ENCODE measurements around the gene CD1B. TPM values are rescaled to one million over a fixed set of nuclear protein-coding genes. Genes with fewer than 3 reads are reported as not detected.

CD1B gene
- total and polyA plus RNA-seq, 12 donors: 0.04 to 0.76 (median 0.39) TPM; not detected in 9

GRCh38 chr1:158335213-158335532, 3.8 kb upstream of the CD1B start:
- Histone ChIP-seq H3K9me3 (peaks cover 0 to 13% (median 0%) of the 10 kb centered on the region in 11 donors), H3K27ac (no peak overlapping the region), H3K27me3 (peaks cover 0 to 15% (median 0%) of the 10 kb centered on the region in 7 donors), H3K36me3 (no peaks in the 10 kb centered on the region), H3K4me3 (no peak overlapping the region), H3K4me1 (peaks cover 0 to 3% (median 0%) of the 10 kb centered on the region in 9 donors)
- DNase-seq (no peak), ATAC-seq (no peak)
- intact Hi-C loops (cut with DNase I): no loop called here
- TF ChIP-seq CTCF (IDR thresholded peaks at IDR 0.05): no peak

GRCh38 chr1:158334526-158335212, 3.3 kb upstream of the CD1B start:
- ATAC-seq (no peak), DNase-seq (no peak)
- no peak overlapping the region for H3K27ac ChIP-seq
- WGBS, 2 donors: 52 to 67% methylated on average over 2 of the region's 2 CpGs
- H3K4me1 ChIP-seq: peaks cover 0 to 3% (median 0%) of the 10 kb centered on the region in 9 donors
- H3K36me3 ChIP-seq: no peaks in the 10 kb centered on the region
- no peak overlapping the region for H3K4me3 ChIP-seq
- intact Hi-C loops (cut with DNase I): no loop called here
- no peak for TF ChIP-seq CTCF (IDR thresholded peaks at IDR 0.05)
- H3K27me3 ChIP-seq: peaks cover 0 to 18% (median 0%) of the 10 kb centered on the region in 7 donors
- H3K9me3 ChIP-seq: peaks cover 0 to 13% (median 0%) of the 10 kb centered on the region in 11 donors

- no peak overlapping the region for H3K27ac ChIP-seq
- H3K27me3 ChIP-seq: peaks cover 0 to 18% (median 0%) of the 10 kb centered on the region in 7 donors
- intact Hi-C loops (cut with DNase I): no loop called here
- peaks cover 0 to 3% (median 0%) of the 10 kb centered on the region in 9 donors for H3K4me1 ChIP-seq
- peaks cover 0 to 6% (median 0%) of the 10 kb centered on the region in 11 donors for H3K9me3 ChIP-seq
- H3K36me3 ChIP-seq: no peaks in the 10 kb centered on the region
- ATAC-seq (no peak), DNase-seq (no peak)
- no peak overlapping the region for H3K4me3 ChIP-seq
- 67 to 70% methylated on average over 8 of the region's 8 CpGs for WGBS, 2 donors
- no peak for TF ChIP-seq CTCF (IDR thresholded peaks at IDR 0.05)
Measured at GRCh38 chr1:158333405-158334155, 2.2 kb upstream of the CD1B start.

GRCh38 chr1:158331106-158331425, 265 bp downstream of the CD1B start:
- TF ChIP-seq CTCF (IDR thresholded peaks at IDR 0.05): no peak
- Histone ChIP-seq H3K36me3 (no peaks in the 10 kb centered on the region), H3K27ac (no peak overlapping the region), H3K9me3 (no peaks in the 10 kb centered on the region), H3K4me1 (peaks cover 0 to 8% (median 0%) of the 10 kb centered on the region in 9 donors), H3K27me3 (peaks cover 0 to 18% (median 0%) of the 10 kb centered on the region in 7 donors), H3K4me3 (no peak overlapping the region)
- no peak for DNase-seq
- WGBS, 2 donors: 88 to 91% methylated on average over 1 of the region's 1 CpG
- intact Hi-C loops (cut with DNase I): no loop called here
- no peak for ATAC-seq
